ENCODE data around the gene MBD6.
"Not testable (repeated sequence)": the region's sequence is repeated elsewhere in the genome, so short reads cannot be mapped to it uniquely, and the experiment has no call there.

MBD6 gene

DNA sequence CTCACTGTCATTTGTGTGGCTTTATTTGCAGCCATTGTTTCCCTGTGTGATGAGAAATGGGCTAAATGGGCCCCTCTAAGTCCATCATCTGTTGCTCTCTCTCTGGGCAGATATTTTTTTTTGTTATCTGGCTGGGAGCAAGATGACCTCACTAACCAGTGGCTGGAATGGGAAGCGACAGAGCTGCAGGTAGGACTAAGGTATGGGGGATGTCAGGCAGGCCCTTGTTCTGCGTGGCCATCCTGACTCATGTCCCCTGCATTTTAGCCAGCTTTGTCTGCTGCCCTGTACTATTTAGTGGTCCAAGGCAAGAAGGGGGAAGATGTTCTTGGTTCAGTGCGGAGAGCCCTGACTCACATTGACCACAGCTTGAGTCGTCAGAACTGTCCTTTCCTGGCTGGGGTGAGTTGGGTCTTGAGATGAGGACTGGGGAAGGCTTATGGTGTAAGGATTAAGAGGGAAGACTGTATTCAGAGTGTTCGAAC is 33.4 kb upstream of the MBD6 start:
- no peak for DNase-seq (ENCODE audit: low read depth)

DNA sequence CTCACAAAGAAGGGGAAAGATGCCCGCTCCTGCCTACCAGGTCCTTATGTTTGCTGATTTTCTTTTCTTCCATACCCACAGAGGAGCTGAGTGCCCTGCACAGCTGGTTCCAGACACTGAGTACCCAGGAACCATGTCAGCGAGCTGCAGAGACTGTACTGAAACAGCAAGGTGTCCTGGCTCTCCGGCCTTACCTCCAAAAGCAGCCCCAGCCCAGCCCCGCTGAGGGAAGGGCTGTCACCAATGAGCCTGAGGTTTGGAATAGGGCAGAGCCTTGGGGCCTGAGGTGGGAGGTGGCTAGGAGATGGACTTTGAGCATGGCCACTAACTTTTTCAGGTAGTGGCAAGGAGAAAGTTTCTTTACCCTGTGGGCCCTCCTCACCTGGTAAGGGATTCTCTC is 32.5 kb upstream of the MBD6 start:
- no peak for DNase-seq (ENCODE audit: low read depth)

DNA sequence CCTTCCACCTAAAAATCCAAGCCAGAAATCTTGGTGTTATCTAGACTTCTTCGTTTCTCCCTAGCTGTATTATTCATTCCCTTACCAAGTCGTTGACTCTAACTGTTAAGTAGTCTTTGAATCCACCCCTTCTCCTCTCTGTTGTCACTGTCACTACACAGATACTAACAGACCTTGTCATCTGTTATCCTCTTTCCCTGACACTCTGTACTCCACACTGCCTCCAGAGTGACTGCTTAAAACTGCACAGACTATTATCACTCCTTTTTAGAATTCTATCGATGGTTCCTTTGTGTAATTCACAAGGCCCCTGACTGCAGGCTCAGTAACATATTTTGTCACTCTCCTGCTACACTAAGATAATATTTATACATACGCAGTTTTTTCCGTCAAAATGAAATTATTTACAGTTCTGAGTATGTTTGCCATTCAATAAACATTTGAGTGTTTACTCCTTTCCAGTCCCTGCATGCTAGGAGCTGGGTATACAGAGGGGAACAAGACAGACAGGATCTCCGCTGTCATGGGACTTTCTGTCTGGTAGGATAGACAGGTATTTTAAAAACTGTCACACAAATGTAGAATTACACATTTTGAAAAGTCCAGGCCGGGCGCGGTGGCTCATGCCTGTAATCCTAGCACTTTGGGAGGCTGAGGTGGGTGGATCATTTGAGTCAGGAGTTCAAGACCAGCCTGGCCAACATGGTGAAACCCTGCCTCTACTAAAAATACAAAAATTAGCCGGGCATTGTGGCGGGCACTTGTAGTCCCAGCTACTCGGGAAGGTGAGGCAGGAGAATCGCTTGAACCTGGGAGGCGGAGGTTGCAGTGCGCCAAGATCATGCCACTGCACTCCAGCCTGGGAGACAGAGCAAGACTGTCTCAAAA is 31.0 kb upstream of the MBD6 start:
- DNase-seq (ENCODE audit: low read depth) = no peak

DNA sequence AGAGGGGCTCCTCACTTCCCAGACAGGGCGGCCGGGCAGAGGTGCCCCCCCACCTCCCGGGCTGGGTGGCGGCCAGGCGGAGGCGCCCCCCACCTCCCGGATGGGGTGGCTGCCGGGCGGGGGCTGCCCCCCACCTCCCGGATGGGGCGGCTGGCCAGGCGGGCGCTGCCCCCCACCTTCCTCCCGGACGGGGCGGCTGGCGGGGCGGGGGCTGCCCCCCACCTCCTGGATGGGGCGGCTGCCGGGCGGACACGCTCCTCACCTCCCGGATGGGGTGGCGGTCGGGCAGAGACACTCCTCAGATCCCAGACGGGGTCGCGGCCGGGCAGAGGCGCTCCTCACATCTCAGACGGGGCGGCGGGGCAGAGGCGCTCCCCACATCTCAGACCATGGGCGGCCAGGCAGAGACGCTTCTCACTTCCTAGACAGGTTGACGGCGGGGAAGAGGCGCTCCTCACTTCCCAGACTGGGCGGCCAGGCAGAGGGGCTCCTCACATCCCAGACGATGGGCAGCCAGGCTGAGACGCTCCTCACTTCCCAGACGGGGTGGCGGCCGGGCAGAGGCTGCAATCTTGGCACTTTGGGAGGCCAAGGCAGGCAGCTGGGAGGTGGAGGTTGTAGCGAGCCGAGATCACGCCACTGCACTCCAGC is 27.4 kb upstream of the MBD6 start:
- DNase-seq (ENCODE audit: low read depth) = not testable (repeated sequence)

DNA sequence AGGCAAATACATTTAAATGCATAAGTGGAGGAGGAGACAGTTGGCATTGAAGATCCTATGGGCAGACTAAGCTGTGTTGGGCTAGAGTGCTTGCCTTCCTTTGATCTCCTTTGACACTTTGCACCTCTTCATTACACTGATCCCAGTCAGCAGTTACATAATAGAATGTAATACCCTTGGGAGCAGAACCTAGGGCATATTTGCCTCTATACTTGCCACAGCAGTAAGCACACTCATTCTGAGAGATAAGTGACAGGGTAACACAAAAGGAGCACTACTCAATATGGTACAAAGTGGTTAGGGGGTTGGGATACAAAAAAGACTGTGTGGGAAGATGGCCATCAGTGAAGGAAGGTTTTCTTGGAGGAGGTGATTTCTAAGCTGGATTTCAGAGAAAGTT is 25.8 kb upstream of the MBD6 start:
- DNase-seq (ENCODE audit: low read depth) = no peak

DNA sequence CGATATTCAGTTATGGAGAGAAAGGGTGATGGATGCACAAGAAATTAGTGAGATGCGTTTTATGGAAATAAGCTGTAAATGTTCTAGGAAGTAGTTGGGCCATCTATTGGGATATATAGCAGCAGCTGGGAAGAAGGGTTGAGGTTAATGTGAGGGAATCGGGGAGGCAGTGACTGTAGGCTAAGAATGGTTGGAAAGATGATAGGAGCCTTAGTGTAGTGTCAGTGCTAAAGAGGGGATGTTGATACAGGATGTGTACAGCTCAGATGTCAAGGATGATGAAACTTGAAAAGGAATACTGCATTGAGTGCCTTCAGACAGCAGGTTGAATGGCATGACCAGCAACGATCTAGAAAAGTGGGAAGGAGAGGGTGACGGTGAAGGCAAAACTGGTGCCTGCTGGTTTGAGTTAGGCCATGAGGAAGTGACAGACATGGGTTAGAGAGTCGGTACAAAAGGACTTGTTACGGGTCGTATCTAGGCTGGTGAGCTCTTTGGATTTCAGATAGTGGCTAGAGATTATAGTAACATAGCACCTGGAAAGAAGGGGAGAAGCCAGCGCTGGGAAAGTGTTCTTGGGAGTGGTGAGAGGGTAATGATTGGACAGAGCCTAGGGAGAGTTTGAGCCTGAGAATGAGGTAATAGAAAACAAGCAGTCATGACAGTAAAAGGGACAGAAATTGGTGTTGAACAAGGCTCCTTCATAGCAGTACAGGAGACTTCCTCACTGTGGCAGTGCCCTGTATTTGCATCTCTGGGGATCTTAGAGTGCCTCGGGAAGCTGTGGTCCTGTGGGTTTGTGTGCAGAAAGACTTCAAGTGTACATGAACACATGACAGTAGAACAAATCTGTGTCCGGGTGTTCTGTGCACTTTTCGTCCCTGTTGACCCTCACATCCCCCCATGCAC is 25.1 kb upstream of the MBD6 start:
- no peak for DNase-seq (ENCODE audit: low read depth)

DNA sequence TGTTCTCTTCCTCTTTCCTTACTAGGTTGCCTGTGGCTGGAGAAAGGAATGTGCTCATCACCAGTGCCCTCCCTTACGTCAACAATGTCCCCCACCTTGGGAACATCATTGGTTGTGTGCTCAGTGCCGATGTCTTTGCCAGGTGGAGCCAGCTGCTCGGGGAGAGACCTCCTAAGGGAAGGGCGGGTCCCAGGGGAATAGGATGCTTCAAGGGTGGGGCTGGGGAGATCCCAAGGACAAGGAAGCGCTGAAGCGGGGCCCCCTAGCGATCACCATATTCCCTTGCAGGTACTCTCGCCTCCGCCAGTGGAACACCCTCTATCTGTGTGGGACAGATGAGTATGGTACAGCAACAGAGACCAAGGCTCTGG is 24.5 kb upstream of the MBD6 start:
- DNase-seq (ENCODE audit: low read depth) = no peak

DNA sequence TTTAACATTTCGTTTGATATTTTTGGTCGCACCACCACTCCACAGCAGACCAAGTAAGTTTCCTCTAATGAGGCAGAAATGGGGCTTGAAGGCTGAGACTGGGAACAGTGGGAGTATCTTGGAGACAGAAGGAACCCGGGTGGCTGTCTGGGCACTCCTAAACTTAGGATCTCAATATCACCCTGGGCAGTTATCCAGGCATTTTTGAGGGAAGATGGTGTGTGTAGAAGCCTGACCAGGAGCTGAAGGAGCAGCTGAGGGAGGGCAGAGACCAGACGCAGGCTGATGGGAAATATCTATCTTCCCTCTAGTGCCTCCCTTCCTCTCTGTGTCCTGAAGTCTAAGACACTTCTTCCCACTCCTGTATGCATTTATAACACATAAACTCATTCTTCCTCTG is 24.1 kb upstream of the MBD6 start:
- DNase-seq (ENCODE audit: low read depth) = no peak

DNA sequence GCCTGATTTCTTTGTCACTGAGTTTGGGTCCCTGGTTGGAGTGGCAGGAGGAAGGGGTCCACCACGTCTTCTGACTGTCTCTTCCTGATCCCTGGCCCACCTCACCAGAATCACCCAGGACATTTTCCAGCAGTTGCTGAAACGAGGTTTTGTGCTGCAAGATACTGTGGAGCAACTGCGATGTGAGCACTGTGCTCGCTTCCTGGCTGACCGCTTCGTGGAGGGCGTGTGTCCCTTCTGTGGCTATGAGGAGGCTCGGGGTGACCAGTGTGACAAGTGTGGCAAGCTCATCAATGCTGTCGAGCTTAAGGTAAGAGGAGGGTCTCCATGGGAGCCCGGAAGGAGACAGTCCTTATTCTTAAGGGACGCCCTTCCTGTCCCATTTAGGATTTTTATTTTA is 22.4 kb upstream of the MBD6 start:
- no peak for DNase-seq (ENCODE audit: low read depth)

DNA sequence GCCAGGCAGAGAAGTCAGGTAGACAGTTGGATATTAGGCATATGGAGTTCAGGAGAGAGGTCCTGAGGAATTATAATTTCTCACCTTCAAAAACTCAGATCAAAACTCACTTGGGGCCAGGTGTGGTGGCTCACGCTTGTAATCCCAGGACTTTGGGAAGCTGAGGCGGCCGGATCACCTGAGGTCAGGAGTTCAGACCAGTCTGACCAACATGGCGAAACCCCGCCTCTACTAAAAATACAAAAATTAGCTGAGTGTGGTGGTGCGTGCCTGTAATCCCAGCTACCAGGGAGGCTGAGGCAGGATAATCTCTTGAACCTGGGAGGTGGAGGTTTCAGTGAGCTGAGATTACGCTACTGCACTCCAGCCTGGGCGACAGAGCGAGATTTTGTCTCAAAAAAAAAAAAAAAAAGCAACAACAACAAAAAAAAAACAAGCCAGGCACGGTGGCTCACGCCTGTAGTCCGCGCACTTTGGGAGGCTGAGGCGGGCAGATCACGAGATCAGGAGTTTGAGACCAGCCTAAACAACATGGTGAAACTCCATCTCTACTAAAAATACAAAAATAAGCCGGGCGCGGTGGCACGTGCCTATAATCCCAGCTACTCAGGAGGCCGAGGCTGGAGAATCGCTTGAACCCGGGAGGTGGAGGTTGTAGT is 20.2 kb upstream of the MBD6 start:
- DNase-seq (ENCODE audit: low read depth) = not testable (repeated sequence)

DNA sequence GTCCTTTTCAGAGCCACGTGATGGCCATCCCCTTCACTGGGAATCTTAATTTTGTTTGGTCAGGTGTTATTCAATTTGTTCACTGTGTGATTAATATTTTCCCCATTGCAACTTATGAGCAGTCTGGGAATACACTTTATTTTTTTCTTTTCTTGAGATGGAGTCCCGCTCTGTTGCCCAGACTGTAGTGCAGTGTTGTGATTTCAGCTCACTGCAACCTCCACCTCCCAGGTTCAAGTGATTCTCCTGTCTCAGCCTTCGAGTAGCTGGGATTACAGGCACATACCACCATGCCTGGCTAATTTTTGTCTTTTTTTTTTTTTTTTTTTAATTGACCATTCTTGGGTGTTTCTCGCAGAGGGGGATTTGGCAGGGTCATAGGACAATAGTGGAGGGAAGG is 16.1 kb upstream of the MBD6 start:
- not testable (repeated sequence) for DNase-seq (ENCODE audit: low read depth)

DNA sequence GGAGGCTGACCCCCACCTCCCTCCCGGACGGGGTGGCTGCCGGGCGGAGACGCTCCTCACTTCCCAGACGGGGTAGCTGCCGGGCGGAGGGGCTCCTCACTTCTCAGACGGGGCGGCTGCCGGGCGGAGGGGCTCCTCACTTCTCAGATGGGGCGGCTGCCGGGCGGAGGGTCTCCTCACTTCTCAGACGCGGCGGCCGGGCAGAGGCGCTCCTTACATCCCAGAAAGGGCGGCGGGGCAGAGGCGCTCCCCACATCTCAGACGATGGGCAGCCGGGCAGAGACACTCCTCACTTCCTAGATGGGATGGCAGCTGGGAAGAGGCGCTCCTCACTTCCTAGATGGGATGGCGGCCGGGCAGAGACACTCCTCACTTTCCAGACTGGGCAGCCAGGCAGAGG is 14.8 kb upstream of the MBD6 start:
- not testable (repeated sequence) for DNase-seq (ENCODE audit: low read depth)

DNA sequence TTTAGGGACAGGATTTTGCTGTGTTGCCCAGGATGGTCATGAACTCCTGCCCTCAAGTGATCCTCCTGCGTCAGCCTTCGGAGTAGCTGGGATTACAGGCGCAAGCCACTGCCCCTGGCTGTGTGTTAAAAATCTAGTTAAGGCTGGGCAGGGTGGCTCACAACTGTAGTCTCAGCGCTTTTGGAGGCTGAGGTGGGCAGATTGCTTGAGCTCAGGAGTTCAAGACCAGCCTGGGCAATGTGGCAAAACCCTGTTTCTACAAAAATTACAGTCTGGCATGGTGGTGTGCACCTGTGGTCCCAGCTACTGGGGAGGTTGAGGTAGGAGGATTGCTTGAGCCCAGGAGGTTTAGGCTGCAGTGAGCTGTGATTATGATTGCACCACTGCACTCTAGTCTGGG is 11.5 kb upstream of the MBD6 start:
- no peak for DNase-seq (ENCODE audit: low read depth)

DNA sequence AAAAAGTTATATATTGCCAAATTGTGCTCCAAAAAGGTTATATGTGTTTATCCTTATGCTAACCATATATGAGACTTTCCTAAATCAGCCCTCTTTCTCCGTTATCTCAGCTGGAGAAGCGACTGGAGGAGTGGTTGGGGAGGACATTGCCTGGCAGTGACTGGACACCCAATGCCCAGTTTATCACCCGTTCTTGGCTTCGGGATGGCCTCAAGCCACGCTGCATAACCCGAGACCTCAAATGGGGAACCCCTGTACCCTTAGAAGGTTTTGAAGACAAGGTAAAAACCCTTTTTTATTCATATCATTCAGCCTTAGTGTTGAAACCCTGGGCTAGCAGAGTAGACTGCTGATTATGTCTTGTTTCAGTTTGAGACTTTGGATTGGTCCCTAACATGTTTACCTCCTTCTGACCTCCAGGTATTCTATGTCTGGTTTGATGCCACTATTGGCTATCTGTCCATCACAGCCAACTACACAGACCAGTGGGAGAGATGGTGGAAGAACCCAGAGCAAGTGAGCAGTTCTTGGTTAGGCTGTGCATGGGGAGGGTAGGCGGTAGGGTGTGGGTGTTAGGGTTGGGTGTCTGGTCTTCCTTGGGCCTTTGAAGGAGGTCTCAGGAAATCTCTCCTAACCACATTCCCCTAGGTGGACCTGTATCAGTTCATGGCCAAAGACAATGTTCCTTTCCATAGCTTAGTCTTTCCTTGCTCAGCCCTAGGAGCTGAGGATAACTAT is 10.9 kb upstream of the MBD6 start:
- no peak for DNase-seq (ENCODE audit: low read depth)

DNA sequence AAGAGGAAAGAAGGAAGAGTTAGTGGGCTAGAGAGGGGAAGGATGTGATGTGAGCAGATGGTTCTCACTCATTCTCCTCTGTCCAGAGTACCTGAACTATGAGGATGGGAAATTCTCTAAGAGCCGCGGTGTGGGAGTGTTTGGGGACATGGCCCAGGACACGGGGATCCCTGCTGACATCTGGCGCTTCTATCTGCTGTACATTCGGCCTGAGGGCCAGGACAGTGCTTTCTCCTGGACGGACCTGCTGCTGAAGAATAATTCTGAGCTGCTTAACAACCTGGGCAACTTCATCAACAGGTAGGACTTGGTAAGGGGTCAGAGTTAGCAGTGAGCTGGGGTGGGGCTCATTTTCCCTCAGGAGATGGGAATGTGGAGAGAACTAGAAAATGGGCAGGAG is 10.0 kb upstream of the MBD6 start:
- no peak for DNase-seq (ENCODE audit: low read depth)

DNA sequence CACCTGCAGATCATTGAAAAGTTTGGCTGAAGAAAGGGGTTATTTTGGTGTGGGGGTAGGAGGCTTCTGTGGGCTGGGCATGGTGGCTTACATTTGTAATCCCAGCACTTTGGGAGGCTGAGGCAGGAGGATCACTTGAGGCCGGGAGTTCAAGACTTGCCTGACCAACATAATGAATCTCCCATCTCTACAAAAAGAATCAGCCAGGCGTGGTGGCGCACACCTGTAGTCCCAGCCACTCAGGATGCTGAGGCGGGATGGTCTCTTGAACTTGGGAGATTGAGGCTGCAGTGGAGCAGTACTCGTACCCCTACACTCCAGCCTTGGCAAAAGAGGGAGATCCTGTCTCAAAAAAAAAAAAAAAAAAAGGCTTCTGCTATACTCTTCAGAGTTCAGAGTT is 9.4 kb upstream of the MBD6 start:
- no peak for DNase-seq (ENCODE audit: low read depth)

DNA sequence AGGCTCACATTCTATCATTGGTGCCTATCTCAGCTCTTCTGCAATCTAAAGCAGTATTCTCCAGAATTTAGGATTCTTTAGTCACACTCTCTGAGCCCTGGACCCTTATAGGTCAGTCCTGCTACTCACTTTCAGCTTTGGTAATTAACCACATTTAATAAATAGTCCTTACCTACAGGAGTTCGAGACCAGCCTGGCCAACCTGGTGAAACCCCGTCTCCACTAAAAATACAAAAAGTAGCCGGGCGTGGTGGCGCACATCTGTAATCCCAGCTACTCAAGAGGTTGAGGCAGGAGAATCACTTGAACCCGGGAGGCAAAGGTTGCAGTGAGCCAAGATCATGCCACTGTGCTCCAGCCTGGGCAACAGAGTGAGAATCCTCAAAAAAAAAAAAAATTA is 8.9 kb upstream of the MBD6 start:
- not testable (repeated sequence) for DNase-seq (ENCODE audit: low read depth)

DNA sequence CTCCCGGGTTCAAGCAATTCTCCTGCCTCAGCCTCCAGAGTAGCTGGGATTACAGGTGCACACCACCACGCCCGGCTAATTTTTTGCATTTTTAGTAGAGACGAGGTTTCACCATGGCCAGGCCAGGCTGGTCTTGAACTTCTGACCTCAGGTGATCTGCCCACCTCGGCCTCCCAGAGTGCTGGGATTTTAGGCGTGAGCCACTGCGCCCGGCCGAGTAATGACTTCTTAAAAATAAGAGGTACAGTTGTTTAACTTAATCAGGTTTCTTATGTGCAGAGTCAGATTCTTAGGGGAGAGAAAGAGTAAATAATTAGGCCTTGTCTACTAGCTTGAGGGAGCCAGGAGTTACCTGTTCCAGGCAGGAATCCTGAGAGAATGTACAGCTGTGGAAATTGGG is 8.4 kb upstream of the MBD6 start:
- not testable (repeated sequence) for DNase-seq (ENCODE audit: low read depth)

DNA sequence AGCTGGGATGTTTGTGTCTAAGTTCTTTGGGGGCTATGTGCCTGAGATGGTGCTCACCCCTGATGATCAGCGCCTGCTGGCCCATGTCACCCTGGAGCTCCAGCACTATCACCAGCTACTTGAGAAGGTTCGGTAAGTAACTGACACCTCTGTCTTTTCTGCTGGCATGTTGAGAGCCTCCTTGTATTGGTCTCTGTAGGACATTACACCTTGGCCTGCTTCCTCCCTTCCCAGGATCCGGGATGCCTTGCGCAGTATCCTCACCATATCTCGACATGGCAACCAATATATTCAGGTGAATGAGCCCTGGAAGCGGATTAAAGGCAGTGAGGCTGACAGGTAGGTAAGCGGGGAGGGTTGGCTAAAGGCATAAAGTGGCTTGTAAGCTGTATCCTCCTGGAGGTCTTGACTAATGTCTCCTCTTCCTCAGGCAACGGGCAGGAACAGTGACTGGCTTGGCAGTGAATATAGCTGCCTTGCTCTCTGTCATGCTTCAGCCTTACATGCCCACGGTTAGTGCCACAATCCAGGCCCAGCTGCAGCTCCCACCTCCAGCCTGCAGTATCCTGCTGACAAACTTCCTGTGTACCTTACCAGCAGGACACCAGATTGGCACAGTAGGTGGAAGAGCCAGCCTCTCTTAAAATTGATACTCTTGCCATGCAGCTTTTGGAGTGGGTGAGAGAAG is 7.8 kb upstream of the MBD6 start:
- no peak for DNase-seq (ENCODE audit: low read depth)

DNA sequence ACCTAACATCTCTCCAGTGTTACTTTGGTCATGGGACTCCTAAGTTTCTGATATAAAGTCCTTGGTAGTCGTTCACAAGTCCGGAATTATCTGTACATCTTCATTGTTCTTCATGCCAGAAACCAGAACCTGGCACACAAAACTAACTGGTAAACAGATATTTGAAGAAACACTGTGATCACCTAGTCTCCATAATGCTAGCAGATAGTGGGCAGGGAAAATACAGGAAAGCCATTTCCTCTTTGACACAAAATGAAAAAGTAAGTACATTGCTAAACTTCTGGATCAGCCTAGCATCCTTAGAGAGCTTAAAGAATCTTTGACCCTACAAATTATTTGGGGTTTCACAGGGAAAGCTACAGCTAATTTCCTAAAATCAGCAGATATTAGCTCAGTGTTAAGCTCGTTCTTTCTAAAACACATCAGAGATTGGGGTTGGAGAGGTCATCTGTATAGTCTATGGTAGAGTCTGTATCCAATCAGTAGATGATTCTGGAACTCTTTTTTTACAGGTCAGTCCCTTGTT is 7.2 kb upstream of the MBD6 start:
- no peak for DNase-seq (ENCODE audit: low read depth)
